Naive thymus-derived CD4-positive, alpha-beta T cell (primary cell): ENCODE data around the gene CREB1. TPM values are rescaled to one million over a fixed set of nuclear protein-coding genes. Genes with fewer than 3 reads are reported as not detected.
"Not testable (repeated sequence)": the region's sequence is repeated elsewhere in the genome, so short reads cannot be mapped to it uniquely, and the experiment has no call there.

Source experiments
- ATAC-seq: fragments of 150-1000 bp; cut with Tn5 transposase; 2 replicates; pipeline ENCODE4 v1.10.0; 2021; ENCODE audit warnings: mild to moderate bottlenecking, moderate library complexity
- CTCF ChIA-PET: fragments of 350-600 bp; sonication (Branson Sonifier 250); formaldehyde crosslinking; loops from one replicate; lab custom pipeline; 2021; ENCODE audit warnings: antibody characterized with exemption; lab: Charles Lee
- POLR2A ChIA-PET: fragments of 350-600 bp; sonication (Branson Sonifier 250); formaldehyde crosslinking; loops from one replicate; lab custom pipeline; 2021; ENCODE audit warnings: antibody characterized with exemption, inconsistent platforms; lab: Charles Lee
- DNase-seq, 9 donors: peaks; one replicate each; pipeline versions ENCODE4 v3.0.0 to v3.0.0-alpha.2; 2020 to 2022; ENCODE audit warnings: mixed read lengths in 1 of 9
- H3K27ac ChIP-seq: one replicate; pipeline ENCODE4 v1.7.0; 2013; ENCODE audit warnings: mild to moderate bottlenecking, low read depth, low read length, moderate library complexity
- H3K27me3 ChIP-seq, 2 donors: one replicate each; pipeline ENCODE4 v1.7.0; 2013; ENCODE audit warnings: low read length in 2 of 2, mild to moderate bottlenecking in 2 of 2, moderate library complexity in 2 of 2; ENCODE audit not compliant: control insufficient read depth in 2 of 2, insufficient read depth in 2 of 2
- H3K36me3 ChIP-seq, 3 experiments: 1 replicate in 2 of 3; 2 replicates in 1 of 3; pipeline ENCODE4 v1.7.0; 2013; ENCODE audit warnings: low read length in 3 of 3, mild to moderate bottlenecking in 3 of 3, moderate library complexity in 1 of 3; ENCODE audit not compliant: insufficient read depth in 3 of 3, control insufficient read depth in 2 of 3
- H3K4me1 ChIP-seq, 2 donors: one replicate each; pipeline ENCODE4 v1.7.0; 2013; ENCODE audit warnings: low read length in 2 of 2, mild to moderate bottlenecking in 2 of 2, moderate library complexity in 1 of 2; ENCODE audit not compliant: control insufficient read depth in 2 of 2, insufficient read depth in 2 of 2
- H3K4me3 ChIP-seq: 2 replicates; pipeline ENCODE4 v1.7.0; 2013; ENCODE audit warnings: mild to moderate bottlenecking, low read length
- H3K9me3 ChIP-seq, 3 experiments: 1 replicate in 2 of 3; 2 replicates in 1 of 3; pipeline ENCODE4 v1.7.0; 2013; ENCODE audit warnings: low read length in 3 of 3; ENCODE audit not compliant: control insufficient read depth in 2 of 3
- H3K27ac Mint-ChIP-seq, 9 donors: one replicate each; pipeline ENCODE4 v1.8.0; 2020 to 2022; ENCODE audit warnings: mixed read lengths in 9 of 9, mild to moderate bottlenecking in 8 of 9, moderate library complexity in 5 of 9, inconsistent platforms in 2 of 9
- H3K27me3 Mint-ChIP-seq, 5 donors: one replicate each; pipeline ENCODE4 v1.8.0; 2021 to 2022; ENCODE audit warnings: mixed read lengths in 5 of 5, mild to moderate bottlenecking in 1 of 5
- H3K36me3 Mint-ChIP-seq, 5 donors: one replicate each; pipeline ENCODE4 v1.8.0; 2020 to 2022; ENCODE audit warnings: mixed read lengths in 5 of 5, mild to moderate bottlenecking in 3 of 5, inconsistent platforms in 1 of 5
- H3K4me1 Mint-ChIP-seq, 7 donors: one replicate each; pipeline ENCODE4 v1.8.0; 2020 to 2022; ENCODE audit warnings: mixed read lengths in 7 of 7, mild to moderate bottlenecking in 3 of 7, inconsistent platforms in 1 of 7
- H3K4me3 Mint-ChIP-seq, 10 donors: one replicate each; pipeline ENCODE4 v1.8.0; 2020 to 2022; ENCODE audit warnings: mild to moderate bottlenecking in 10 of 10, mixed read lengths in 10 of 10, moderate library complexity in 6 of 10, inconsistent platforms in 2 of 10
- H3K9me3 Mint-ChIP-seq, 11 donors: one replicate each; pipeline ENCODE4 v1.8.0; 2020 to 2022; ENCODE audit warnings: mixed read lengths in 11 of 11, mild to moderate bottlenecking in 4 of 11, inconsistent platforms in 1 of 11, moderate library complexity in 1 of 11
- intact Hi-C, 2 donors: fragments of 100-400 bp; cut with micrococcal nuclease; formaldehyde crosslinking; loops; one replicate each; pipeline ENCODE4 v1.15.1; 2023
- polyA plus RNA-seq, 2 donors: library from polyadenylated mRNA; unstranded; fragments of 300-500 nt; fragmentation: Illumina TruSeq; gene quantifications; one replicate each; pipeline ENCODE4 v1.2.3, GENCODE V29; 2021
- total RNA-seq, 6 experiments: library from RNA in 5 of 6; stranded (reverse) in 5 of 6; gene quantifications; 1 replicate in 5 of 6; 2 replicates in 1 of 6; pipeline ENCODE4 v1.2.3 and lab custom pipeline; 2021 to 2026

CREB1 gene
- total and polyA plus RNA-seq, 7 experiments from 2014 or later = 71.1 to 141 (median 106) TPM

DNA sequence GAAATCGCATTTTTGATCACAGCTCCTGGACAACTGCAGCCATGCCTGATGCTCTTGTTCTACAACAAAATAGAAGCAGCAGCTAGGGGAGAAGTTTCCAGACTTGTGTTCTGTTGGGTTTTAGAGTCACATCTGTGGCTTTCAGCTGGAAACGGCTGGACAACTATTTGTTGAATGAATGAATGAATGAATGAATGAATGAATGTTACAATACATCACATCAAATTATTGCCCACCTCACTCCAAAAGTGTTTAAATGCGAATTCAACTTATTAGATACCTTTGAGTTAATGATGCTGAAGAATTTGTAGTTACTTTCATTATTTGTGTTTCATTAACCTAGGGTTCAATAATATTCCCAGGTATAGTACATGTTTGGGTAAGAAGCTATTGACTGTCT, 103.9 kb downstream of the CREB1 start:
- ATAC-seq (no peak), DNase-seq (no peak)
- H3K27ac Mint-ChIP-seq = no peak overlapping the region

DNA sequence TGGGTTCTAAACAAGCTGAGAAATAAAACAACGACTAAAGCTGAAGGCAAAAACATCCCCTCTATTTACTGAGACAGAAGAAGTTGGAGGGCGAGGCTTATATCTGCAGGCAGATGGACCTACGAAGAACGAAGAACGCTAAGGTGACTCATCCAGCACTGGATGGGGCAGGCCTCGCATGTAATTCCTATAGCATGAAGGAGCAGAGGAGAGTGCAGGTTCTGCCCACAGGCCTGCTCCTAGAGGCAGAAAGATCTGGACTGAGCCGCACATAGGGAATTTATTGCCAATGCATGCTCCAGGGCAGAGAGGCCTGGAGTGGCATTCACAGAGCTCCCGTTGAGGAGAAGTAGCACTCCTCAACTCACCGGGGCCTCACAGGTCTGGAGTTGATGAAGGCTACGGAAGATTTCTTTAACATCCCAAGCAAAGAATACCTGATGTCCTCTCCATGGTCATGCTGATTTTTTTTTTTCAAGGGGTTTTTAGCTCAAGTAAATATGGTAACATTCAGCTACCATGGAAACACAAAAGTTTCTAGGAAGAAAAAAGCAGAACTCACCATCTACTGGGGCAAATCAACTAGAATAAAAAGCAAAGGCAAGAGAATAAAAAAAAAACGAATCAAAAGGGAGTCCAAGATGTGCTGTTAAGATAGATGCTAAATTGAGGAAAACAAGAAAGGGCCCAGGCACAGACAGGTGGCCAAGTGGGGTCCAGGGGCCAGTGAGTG, 105.9 kb downstream of the CREB1 start:
- Mint-ChIP-seq H3K4me1 (peaks cover 0 to 5% (median 0%) of the 10 kb centered on the region in 7 donors), H3K4me3 (no peak overlapping the region), H3K9me3 (peaks cover 0 to 7% (median 2%) of the 10 kb centered on the region in 11 donors), H3K27me3 (no peaks in the 10 kb centered on the region), H3K36me3 (no peaks in the 10 kb centered on the region), H3K27ac (no peak overlapping the region)
- DNase-seq = no peak
- POLR2A ChIA-PET = no interaction called here
- H3K27me3 ChIP-seq = no peaks in the 10 kb centered on the region
- no peak overlapping the region for H3K4me3 ChIP-seq
- H3K27ac ChIP-seq = no peak overlapping the region
- intact Hi-C loops = no loop called here
- no peaks in the 10 kb centered on the region for H3K36me3 ChIP-seq
- H3K9me3 ChIP-seq = no peaks in the 10 kb centered on the region
- CTCF ChIA-PET = no interaction called here
- ATAC-seq = no peak
- no peaks in the 10 kb centered on the region for H3K4me1 ChIP-seq

More for the DNA sequence above, 103.9 kb downstream of the CREB1 start:
- H3K27me3 Mint-ChIP-seq = no peaks in the 10 kb centered on the region
- H3K27ac ChIP-seq = no peak overlapping the region
- no peak overlapping the region for H3K4me3 Mint-ChIP-seq
- H3K36me3 Mint-ChIP-seq = no peaks in the 10 kb centered on the region
- no peaks in the 10 kb centered on the region for H3K9me3 ChIP-seq
- H3K4me1 ChIP-seq = no peaks in the 10 kb centered on the region
- H3K4me1 Mint-ChIP-seq = peaks cover 0 to 5% (median 0%) of the 10 kb centered on the region in 7 donors
- H3K27me3 ChIP-seq = no peaks in the 10 kb centered on the region
- POLR2A ChIA-PET = no interaction called here
- no peak overlapping the region for H3K4me3 ChIP-seq
- H3K9me3 Mint-ChIP-seq = no peaks in the 10 kb centered on the region
- CTCF ChIA-PET = interaction anchor here (0.6 to 1.4 kb wide), 2 partner anchors 9 to 451 kb away, joined by 3 to 5 read pairs; partner anchors contain the start of gene METTL21A
- H3K36me3 ChIP-seq = no peaks in the 10 kb centered on the region
- intact Hi-C loops = no loop called here

DNA sequence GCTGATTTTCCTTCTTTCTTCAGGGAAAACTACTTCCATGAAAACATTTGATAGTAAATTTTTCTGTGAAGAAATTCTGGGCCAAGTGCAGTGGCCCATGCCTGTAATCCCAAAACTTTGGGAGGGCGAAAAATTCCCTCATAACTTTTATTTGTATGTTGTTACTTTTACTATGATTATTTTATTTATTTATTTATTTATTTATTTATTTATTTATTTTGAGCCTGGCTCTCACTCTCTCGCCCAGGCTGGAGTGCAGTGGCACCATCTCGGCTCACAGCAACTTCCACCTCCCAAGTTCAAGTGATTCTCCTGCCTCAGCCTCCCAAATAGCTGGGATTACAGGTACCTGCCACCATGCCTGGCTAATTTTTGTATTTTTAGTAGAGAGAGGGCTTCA, 109.5 kb downstream of the CREB1 start:
- intact Hi-C loops, H3K4me1 Mint-ChIP-seq, H3K4me3 ChIP-seq, H3K9me3 ChIP-seq, H3K27ac ChIP-seq, H3K36me3 ChIP-seq, H3K36me3 Mint-ChIP-seq, CTCF ChIA-PET, H3K4me3 Mint-ChIP-seq, H3K4me1 ChIP-seq, H3K27me3 ChIP-seq, POLR2A ChIA-PET, H3K27me3 Mint-ChIP-seq, H3K27ac Mint-ChIP-seq, DNase-seq, ATAC-seq: not testable (repeated sequence)
- peaks cover 0 to 17% (median 3%) of the 10 kb centered on the region in 11 donors for H3K9me3 Mint-ChIP-seq

DNA sequence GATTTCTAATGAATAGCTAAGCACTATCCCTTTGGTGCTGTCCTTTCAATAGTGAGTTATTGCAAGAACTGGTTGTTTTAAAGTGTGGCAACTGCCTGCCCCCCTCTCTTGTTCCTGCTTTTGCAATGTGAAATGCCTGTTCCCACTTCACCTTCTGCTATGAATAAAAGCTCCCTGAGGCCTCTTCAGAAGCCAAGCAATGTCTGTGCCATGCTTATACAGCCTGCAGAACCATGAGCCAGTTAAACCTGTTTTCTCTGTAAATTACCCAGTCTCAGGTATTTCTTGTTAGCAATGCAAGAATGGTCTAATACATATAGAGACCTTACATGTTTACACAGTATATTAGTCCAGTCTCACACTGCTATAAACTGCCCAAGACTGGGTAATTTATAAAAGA, 110.4 kb downstream of the CREB1 start:
- CTCF ChIA-PET = no interaction called here
- POLR2A ChIA-PET = no interaction called here
- Histone ChIP-seq H3K4me1 (no peaks in the 10 kb centered on the region), H3K36me3 (no peaks in the 10 kb centered on the region), H3K4me3 (no peak overlapping the region), H3K27ac (no peak overlapping the region), H3K9me3 (no peaks in the 10 kb centered on the region), H3K27me3 (no peaks in the 10 kb centered on the region)
- Mint-ChIP-seq H3K4me3 (no peak overlapping the region), H3K4me1 (peaks cover 0 to 4% (median 0%) of the 10 kb centered on the region in 7 donors), H3K27ac (no peak overlapping the region), H3K36me3 (peaks cover 0 to 6% (median 0%) of the 10 kb centered on the region in 5 donors), H3K9me3 (peaks cover 0 to 17% (median 3%) of the 10 kb centered on the region in 11 donors), H3K27me3 (peaks cover 0 to 7% (median 2%) of the 10 kb centered on the region in 5 donors)
- intact Hi-C loops = no loop called here
- no peak for ATAC-seq
- no peak for DNase-seq

DNA sequence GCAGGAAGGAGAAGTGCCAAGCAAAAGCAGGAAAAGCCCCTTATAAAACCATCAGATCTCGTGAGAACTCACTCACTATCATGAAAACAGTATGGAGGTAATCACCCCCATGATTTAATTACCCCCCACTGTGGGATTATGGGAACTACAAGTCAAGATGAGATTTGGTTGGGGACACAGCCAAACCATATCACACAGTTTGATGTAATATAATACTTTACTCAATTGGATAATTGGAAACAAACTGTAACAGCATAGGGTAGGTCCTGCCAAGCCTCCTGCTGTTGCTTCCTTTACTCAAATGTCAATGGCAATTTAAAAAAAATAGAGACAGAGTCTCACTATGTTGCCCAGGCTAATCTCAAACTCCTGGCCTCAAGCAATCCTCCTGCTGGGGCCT, 110.9 kb downstream of the CREB1 start:
- intact Hi-C loops = no loop called here
- Mint-ChIP-seq H3K4me3 (no peak overlapping the region), H3K4me1 (peaks cover 0 to 4% (median 0%) of the 10 kb centered on the region in 7 donors), H3K27me3 (peaks cover 0 to 7% (median 2%) of the 10 kb centered on the region in 5 donors), H3K27ac (no peak overlapping the region), H3K36me3 (peaks cover 0 to 6% (median 0%) of the 10 kb centered on the region in 5 donors), H3K9me3 (peaks cover 0 to 17% (median 3%) of the 10 kb centered on the region in 11 donors)
- ChIA-PET POLR2A (no interaction called here), CTCF (no interaction called here)
- ATAC-seq (no peak), DNase-seq (no peak)
- Histone ChIP-seq H3K27me3 (no peaks in the 10 kb centered on the region), H3K27ac (no peak overlapping the region), H3K9me3 (no peaks in the 10 kb centered on the region), H3K4me1 (no peaks in the 10 kb centered on the region), H3K4me3 (no peak overlapping the region), H3K36me3 (no peaks in the 10 kb centered on the region)

DNA sequence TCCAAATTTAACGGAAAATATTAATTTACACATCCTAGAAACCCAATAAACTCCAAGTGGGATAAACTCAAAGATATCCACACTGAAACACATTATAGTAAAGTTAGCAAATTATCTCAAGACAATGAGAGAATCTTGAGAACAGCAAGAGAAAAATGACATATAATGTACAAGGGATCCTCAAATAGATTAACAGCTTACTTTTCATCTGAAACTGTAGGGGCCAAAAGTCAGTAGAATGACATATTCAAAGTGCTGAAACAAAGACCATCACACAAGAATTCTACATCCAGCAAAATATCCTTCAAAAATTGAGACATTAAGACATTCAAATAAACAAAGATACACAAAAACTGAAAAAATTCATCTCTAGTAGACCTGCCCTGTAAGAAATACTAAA, 114.1 kb downstream of the CREB1 start:
- no peaks in the 10 kb centered on the region for H3K4me1 Mint-ChIP-seq
- ChIA-PET POLR2A (no interaction called here), CTCF (interaction anchor here (0.7 kb wide), 1 partner anchor 80 kb away, joined by 4 read pairs; no protein-coding TSS in a partner anchor)
- H3K4me3 Mint-ChIP-seq = no peak overlapping the region
- peaks cover 0 to 7% (median 2%) of the 10 kb centered on the region in 5 donors for H3K27me3 Mint-ChIP-seq
- no peak for ATAC-seq
- no peak for DNase-seq
- Histone ChIP-seq H3K36me3 (no peaks in the 10 kb centered on the region), H3K4me3 (no peak overlapping the region), H3K4me1 (no peaks in the 10 kb centered on the region), H3K9me3 (no peaks in the 10 kb centered on the region), H3K27me3 (no peaks in the 10 kb centered on the region), H3K27ac (no peak overlapping the region)
- peaks cover 0 to 17% (median 3%) of the 10 kb centered on the region in 11 donors for H3K9me3 Mint-ChIP-seq
- peaks cover 0 to 6% (median 0%) of the 10 kb centered on the region in 5 donors for H3K36me3 Mint-ChIP-seq
- intact Hi-C loops = no loop called here
- no peak overlapping the region for H3K27ac Mint-ChIP-seq

DNA sequence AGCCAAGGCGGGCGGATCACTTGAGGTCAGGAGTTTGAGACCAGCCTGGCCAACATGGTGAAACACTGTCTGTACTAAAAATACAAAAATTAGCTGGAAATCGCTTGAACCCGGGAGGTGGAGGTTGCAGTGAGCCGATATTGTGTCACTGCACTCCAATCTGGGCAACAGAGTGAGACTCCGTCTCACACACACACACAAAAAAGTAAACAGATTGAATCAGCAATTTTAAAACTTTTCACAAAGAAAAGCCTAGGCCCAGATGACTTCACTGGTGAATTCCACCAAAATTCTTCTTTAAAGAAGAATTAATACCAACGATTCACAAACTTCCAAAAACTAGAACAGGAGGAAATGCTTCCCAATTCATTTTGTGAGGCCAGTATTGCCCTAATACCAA, 116.8 kb downstream of the CREB1 start:
- H3K4me3 ChIP-seq, H3K27me3 ChIP-seq, DNase-seq, ATAC-seq, POLR2A ChIA-PET, H3K36me3 Mint-ChIP-seq, H3K4me1 Mint-ChIP-seq, H3K27me3 Mint-ChIP-seq, H3K27ac Mint-ChIP-seq, intact Hi-C loops, H3K9me3 ChIP-seq, H3K9me3 Mint-ChIP-seq, H3K27ac ChIP-seq, H3K4me3 Mint-ChIP-seq, H3K4me1 ChIP-seq, H3K36me3 ChIP-seq, CTCF ChIA-PET: not testable (repeated sequence)
